ENCODE data around the gene HHIP.

DNA sequence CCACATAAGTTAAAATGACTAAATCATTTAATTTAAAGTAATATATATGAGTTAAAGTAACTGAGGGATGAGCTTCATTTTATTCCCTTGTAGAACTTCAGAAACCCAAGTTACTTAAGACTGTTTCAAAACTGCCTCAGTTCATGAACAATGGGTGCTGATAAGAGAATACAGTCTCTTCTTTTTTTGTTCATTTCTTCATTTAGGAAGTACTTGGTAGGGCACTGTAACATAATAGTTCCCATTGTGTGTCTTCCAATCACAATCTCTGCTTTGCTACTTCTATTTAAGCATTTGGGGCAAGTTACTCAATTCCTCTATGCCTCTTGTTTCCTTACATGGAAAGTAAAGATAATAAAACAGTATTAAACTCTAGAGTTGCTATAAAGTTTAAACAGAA lies 50.4 kb downstream of the HHIP start:
- TF ChIP-seq POLR2A (IDR thresholded peaks at IDR 0.05): no peak
- TF ChIP-seq, protein P1, sequence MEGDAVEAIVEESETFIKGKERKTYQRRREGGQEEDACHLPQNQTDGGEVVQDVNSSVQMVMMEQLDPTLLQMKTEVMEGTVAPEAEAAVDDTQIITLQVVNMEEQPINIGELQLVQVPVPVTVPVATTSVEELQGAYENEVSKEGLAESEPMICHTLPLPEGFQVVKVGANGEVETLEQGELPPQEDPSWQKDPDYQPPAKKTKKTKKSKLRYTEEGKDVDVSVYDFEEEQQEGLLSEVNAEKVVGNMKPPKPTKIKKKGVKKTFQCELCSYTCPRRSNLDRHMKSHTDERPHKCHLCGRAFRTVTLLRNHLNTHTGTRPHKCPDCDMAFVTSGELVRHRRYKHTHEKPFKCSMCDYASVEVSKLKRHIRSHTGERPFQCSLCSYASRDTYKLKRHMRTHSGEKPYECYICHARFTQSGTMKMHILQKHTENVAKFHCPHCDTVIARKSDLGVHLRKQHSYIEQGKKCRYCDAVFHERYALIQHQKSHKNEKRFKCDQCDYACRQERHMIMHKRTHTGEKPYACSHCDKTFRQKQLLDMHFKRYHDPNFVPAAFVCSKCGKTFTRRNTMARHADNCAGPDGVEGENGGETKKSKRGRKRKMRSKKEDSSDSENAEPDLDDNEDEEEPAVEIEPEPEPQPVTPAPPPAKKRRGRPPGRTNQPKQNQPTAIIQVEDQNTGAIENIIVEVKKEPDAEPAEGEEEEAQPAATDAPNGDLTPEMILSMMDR (IDR thresholded peaks at IDR 0.05 in 4 of 5, conservative IDR thresholded peaks at IDR 0.05 in 1 of 5): no peak
